Sigmoid colon (tissue), 7 donors: Measurements from ENCODE around the gene GPNMB. TPM values are rescaled to one million over a fixed set of nuclear protein-coding genes. Genes with fewer than 3 reads are reported as not detected.

Experiments
- DNase-seq: peaks from one replicate; pipeline ENCODE4 v3.0.0-alpha.2; 2019
- H3K27ac ChIP-seq, 4 donors: fragments of 200-600 bp; sonication (generic); one replicate each; pipeline ENCODE4 v1.5.1; 2016 to 2019; ENCODE audit warnings: mild to moderate bottlenecking in 1 of 4
- H3K27me3 ChIP-seq, 3 donors: fragments of 200-600 bp; sonication (generic); one replicate each; pipeline ENCODE4 v1.5.1; 2019; ENCODE audit warnings: mild to moderate bottlenecking in 1 of 3
- H3K36me3 ChIP-seq, 4 donors: fragments of 200-600 bp; sonication (generic); one replicate each; pipeline ENCODE4 v1.5.1; 2016 to 2019
- H3K4me1 ChIP-seq, 4 donors: fragments of 200-600 bp; sonication (generic); one replicate each; pipeline ENCODE4 v1.5.1; 2017 to 2019
- H3K4me3 ChIP-seq, 4 donors: fragments of 200-600 bp; sonication (generic); one replicate each; pipeline ENCODE4 v1.5.1; 2017 to 2019; ENCODE audit warnings: mild to moderate bottlenecking in 2 of 4, moderate library complexity in 1 of 4
- H3K9me3 ChIP-seq, 4 donors: fragments of 200-600 bp in 3 of 4; sonication (generic) in 3 of 4; one replicate each; pipeline versions ENCODE4 v1.5.1 to v1.6.1; 2013 to 2019
- EP300 ChIP-seq, 4 donors: sonication (generic); formaldehyde crosslinking; IDR thresholded peaks; one replicate each; pipeline ENCODE4 v1.6.1; 2017; ENCODE audit warnings: antibody characterized with exemption in 4 of 4
- POLR2A ChIP-seq, 2 donors: fragments of 450-650 bp; IDR thresholded peaks; one replicate each; pipeline ENCODE4 v1.6.1; 2016; ENCODE audit warnings: antibody characterized with exemption in 2 of 2, mild to moderate bottlenecking in 2 of 2, moderate library complexity in 2 of 2
- POLR2AphosphoS5 ChIP-seq, 4 donors: sonication (generic); formaldehyde crosslinking; IDR thresholded peaks; one replicate each; pipeline ENCODE4 v1.6.1; 2017; ENCODE audit warnings: antibody characterized with exemption in 4 of 4
- WGBS, 2 donors: extraction: QIAGEN DNeasy Blood & Tissue Kit; methylation state at CpG; one replicate each; pipeline ENCODE4 v1.1.7; 2013; 5-methylcytosine and 5-hydroxymethylcytosine counted together
- intact Hi-C: fragments of 100-400 bp; cut with DNase I; formaldehyde crosslinking; loops from one replicate; pipeline ENCODE4 v1.15.1; 2023
- polyA plus RNA-seq, 3 donors: library from polyadenylated mRNA; stranded (reverse); fragments of 200-250 nt; gene quantifications; one replicate each; pipeline ENCODE4 v1.2.3, GENCODE V29; 2013
- total RNA-seq, 4 donors: library from RNA; depleted of rRNA; stranded (reverse); fragments of >200 nt; gene quantifications; one replicate each; pipeline ENCODE4 v1.1.0, GENCODE V29; 2016
- TF ChIP-seq, protein P1 (sequence below), 4 experiments: fragments of 450-650 bp in 3 of 4; fragments of 200-600 bp in 1 of 4; IDR thresholded peaks; one replicate each; pipeline ENCODE4 v1.5.1; 2016 to 2019; ENCODE audit warnings: antibody characterized with exemption in 4 of 4, mild to moderate bottlenecking in 3 of 4, moderate library complexity in 2 of 4
- donor health status: healthy with polysubstance abuse.
- donor health status: Bipolar disorder and iron deficiency.
- donor health status: healthy.

The GPNMB gene
- total and polyA plus RNA-seq, 7 donors, result 23.4 to 224 (median 88.1) TPM

GRCh38 chr7:23293500-23294073 lies 47.0 kb downstream of the GPNMB start:
- no peak overlapping the region for H3K4me3 ChIP-seq
- H3K27ac ChIP-seq, result no peak overlapping the region
- H3K9me3 ChIP-seq, result no peaks in the 10 kb centered on the region
- no peaks in the 10 kb centered on the region for H3K27me3 ChIP-seq
- no peaks in the 10 kb centered on the region for H3K36me3 ChIP-seq
- H3K4me1 ChIP-seq, result peaks cover 0 to 7% (median 4%) of the 10 kb centered on the region in 4 donors
- 67 to 86% methylated on average over 12 of the region's 12 CpGs for WGBS, 2 donors
- intact Hi-C loops, result loop anchor here (10.0 kb wide), 1 partner anchor 391 kb away; the partner anchor contains the start of gene FAM221A
- no peak for TF ChIP-seq POLR2AphosphoS5 (IDR thresholded peaks at IDR 0.05)
- TF ChIP-seq EP300 (IDR thresholded peaks at IDR 0.05), result no peak
- TF ChIP-seq POLR2A (IDR thresholded peaks at IDR 0.05), result no peak
- TF ChIP-seq, protein P1, sequence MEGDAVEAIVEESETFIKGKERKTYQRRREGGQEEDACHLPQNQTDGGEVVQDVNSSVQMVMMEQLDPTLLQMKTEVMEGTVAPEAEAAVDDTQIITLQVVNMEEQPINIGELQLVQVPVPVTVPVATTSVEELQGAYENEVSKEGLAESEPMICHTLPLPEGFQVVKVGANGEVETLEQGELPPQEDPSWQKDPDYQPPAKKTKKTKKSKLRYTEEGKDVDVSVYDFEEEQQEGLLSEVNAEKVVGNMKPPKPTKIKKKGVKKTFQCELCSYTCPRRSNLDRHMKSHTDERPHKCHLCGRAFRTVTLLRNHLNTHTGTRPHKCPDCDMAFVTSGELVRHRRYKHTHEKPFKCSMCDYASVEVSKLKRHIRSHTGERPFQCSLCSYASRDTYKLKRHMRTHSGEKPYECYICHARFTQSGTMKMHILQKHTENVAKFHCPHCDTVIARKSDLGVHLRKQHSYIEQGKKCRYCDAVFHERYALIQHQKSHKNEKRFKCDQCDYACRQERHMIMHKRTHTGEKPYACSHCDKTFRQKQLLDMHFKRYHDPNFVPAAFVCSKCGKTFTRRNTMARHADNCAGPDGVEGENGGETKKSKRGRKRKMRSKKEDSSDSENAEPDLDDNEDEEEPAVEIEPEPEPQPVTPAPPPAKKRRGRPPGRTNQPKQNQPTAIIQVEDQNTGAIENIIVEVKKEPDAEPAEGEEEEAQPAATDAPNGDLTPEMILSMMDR (IDR thresholded peaks at IDR 0.05), result no peak
- no peak for DNase-seq

- no peaks in the 10 kb centered on the region for H3K27me3 ChIP-seq
- H3K27ac ChIP-seq, result no peak overlapping the region
- H3K9me3 ChIP-seq, result no peaks in the 10 kb centered on the region
- peaks cover 0 to 12% (median 8%) of the 10 kb centered on the region in 4 donors for H3K4me1 ChIP-seq
- intact Hi-C loops, result loop anchor here (5.0 to 10.0 kb wide), 3 partner anchors 187 to 390 kb away; partner anchors contain the start of genes FAM221A, KLHL7 and TRA2A
- H3K36me3 ChIP-seq, result no peaks in the 10 kb centered on the region
- no peak for TF ChIP-seq POLR2AphosphoS5 (IDR thresholded peaks at IDR 0.05)
- TF ChIP-seq, protein P1 (IDR thresholded peaks at IDR 0.05), result no peak
- no peak for TF ChIP-seq EP300 (IDR thresholded peaks at IDR 0.05)
- no peak for TF ChIP-seq POLR2A (IDR thresholded peaks at IDR 0.05)
- no peak for DNase-seq
- H3K4me3 ChIP-seq, result no peak overlapping the region
- WGBS, 2 donors, result 77 to 86% methylated on average over 6 of the region's 6 CpGs
Measured at GRCh38 chr7:23294549-23295400, 48.2 kb downstream of the GPNMB start.

DNA sequence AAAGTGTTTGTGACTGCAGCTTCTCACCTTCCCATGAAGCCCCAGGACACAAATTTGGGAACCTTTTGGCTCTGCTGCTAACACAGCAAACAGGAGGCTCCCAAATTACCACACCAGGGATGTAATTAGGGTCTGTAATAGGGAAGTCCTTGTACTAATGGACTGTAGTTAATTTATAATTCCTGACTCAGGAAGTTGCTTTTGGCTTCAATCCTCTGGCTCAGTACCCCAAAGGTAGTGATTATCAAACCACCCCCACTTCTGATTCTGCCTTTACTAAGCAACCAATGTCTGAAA lies 48.8 kb downstream of the GPNMB start:
- TF ChIP-seq POLR2A (IDR thresholded peaks at IDR 0.05) (no peak), POLR2AphosphoS5 (IDR thresholded peaks at IDR 0.05) (no peak), EP300 (IDR thresholded peaks at IDR 0.05) (no peak)
- TF ChIP-seq, protein P1 (IDR thresholded peaks at IDR 0.05), result no peak
- H3K4me1 ChIP-seq, result peaks cover 0 to 18% (median 14%) of the 10 kb centered on the region in 4 donors
- intact Hi-C loops, result loop anchor here (5.0 to 10.0 kb wide), 3 partner anchors 188 to 389 kb away; partner anchors contain the start of genes FAM221A, KLHL7 and TRA2A
- H3K27me3 ChIP-seq, result no peaks in the 10 kb centered on the region
- H3K36me3 ChIP-seq, result no peaks in the 10 kb centered on the region
- no peak for DNase-seq
- H3K27ac ChIP-seq, result no peak overlapping the region
- H3K4me3 ChIP-seq, result no peak overlapping the region
- H3K9me3 ChIP-seq, result no peaks in the 10 kb centered on the region

DNA sequence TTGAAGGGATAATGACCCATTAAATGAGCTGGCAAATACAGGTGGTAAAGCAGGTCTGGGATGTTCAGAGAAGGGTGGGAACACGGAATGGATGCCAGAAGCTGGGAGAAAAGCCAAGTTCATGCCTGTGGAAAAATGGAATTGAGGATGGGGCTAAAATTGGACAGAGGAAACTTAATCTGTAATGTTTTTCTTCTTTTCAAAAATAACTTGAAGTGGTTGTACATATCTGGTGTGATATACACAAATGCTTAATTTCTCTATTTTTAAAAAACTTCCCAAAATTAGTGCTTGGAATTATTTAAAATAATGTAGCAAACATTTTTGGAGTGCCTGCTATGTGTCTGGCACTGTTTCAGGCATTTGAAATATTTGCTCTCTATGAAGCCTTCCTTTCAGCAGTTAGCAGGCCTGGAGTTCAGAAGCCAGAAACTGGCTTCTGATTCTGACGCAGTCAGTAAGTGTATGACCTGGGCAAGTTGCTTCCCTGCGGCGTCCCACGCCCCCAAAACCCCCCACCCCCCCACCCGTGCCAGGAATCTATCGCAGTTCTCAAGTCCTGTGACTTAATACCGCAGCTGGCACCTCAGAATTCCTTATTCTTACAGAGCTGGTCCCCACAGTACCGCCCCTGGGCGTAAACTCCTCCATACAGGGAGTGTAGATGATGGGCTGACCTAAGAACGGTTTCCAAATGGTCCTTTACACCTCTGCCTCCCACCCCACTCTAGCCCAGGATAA lies 51.7 kb downstream of the GPNMB start:
- intact Hi-C loops, result loop anchor here (2.0 to 10.0 kb wide), 4 partner anchors 116 to 386 kb away; partner anchors contain the start of genes FAM221A, KLHL7, NUP42 and TRA2A
- H3K27me3 ChIP-seq, result no peaks in the 10 kb centered on the region
- peaks cover 0 to 19% (median 0%) of the 10 kb centered on the region in 4 donors for H3K36me3 ChIP-seq
- no peak for TF ChIP-seq EP300 (IDR thresholded peaks at IDR 0.05)
- no peak for TF ChIP-seq POLR2A (IDR thresholded peaks at IDR 0.05)
- TF ChIP-seq POLR2AphosphoS5 (IDR thresholded peaks at IDR 0.05), result no peak
- TF ChIP-seq, protein P1 (IDR thresholded peaks at IDR 0.05), result no peak
- H3K9me3 ChIP-seq, result no peaks in the 10 kb centered on the region
- 87 to 89% methylated on average over 11 of the region's 11 CpGs for WGBS, 2 donors
- H3K4me3 ChIP-seq, result peak overlapping the region; percentile 91 to 94 (median 92)
- no peak for DNase-seq
- peak overlapping the region; percentile 81 to 90 (median 88) for H3K27ac ChIP-seq
- H3K4me1 ChIP-seq, result peaks cover 0 to 43% (median 36%) of the 10 kb centered on the region in 4 donors
